NCI-H69 (cell line): ENCODE results near the gene APC2.
"Not testable (repeated sequence)": the region's sequence is repeated elsewhere in the genome, so short reads cannot be mapped to it uniquely, and the experiment has no call there.

Experiments
- DNase-seq: peaks from one replicate; lab custom pipeline; 2025; lab: John Stamatoyannopoulos, UW

Gene APC2

GRCh38 chr19:1511318-1512317 is 61.7 kb downstream of the APC2 start:
- DNase-seq = no peak

- peak; percentile 61 for DNase-seq
Observed at GRCh38 chr19:1512671-1513498, 63.0 kb downstream of the APC2 start, which contains the start of gene ADAMTSL5. Gene ADAMTSL5 (minus strand): TSS chr19:1513019. CDS start chr19:1510943, 2,076 bp downstream.

- peak; percentile 63 for DNase-seq
Observed at GRCh38 chr19:1513499-1514294, 63.8 kb downstream of the APC2 start.

GRCh38 chr19:1514295-1514661 is 64.4 kb downstream of the APC2 start:
- no peak for DNase-seq

GRCh38 chr19:1514986-1515721 is 65.2 kb downstream of the APC2 start:
- DNase-seq = no peak

- DNase-seq = peak; percentile 49
Observed at GRCh38 chr19:1516395-1516753, 66.5 kb downstream of the APC2 start.

GRCh38 chr19:1518471-1518870 is 68.5 kb downstream of the APC2 start:
- DNase-seq = no peak

- DNase-seq = not testable (repeated sequence)
Observed at GRCh38 chr19:1519802-1520201, 69.9 kb downstream of the APC2 start.

- DNase-seq = no peak
Observed at GRCh38 chr19:1520203-1520780, 70.4 kb downstream of the APC2 start.

- no peak for DNase-seq
Observed at GRCh38 chr19:1521636-1522035, 71.7 kb downstream of the APC2 start.

- no peak for DNase-seq
Observed at GRCh38 chr19:1522061-1522460, 72.1 kb downstream of the APC2 start.

- no peak for DNase-seq
Observed at GRCh38 chr19:1522838-1523237, 72.9 kb downstream of the APC2 start.
